OCI-LY3 (cell line): Measurements from ENCODE around the gene MTUS2.

ENCODE experiments used
- CTCF ChIP-seq: fragments of 200-600, 300-600 bp; sonication (generic); IDR thresholded peaks from 2 replicates; pipeline ENCODE4 v1.5.1; 2014; ENCODE audit warnings: antibody characterized with exemption, low read length, low read depth
- EZH2phosphoT487 ChIP-seq: fragments of 200-600 bp; shearing (Covaris generic); IDR thresholded peaks from 2 replicates; pipeline ENCODE4 v1.6.1; 2018; ENCODE audit warnings: antibody characterized with exemption, mixed run types, low read depth

DNA sequence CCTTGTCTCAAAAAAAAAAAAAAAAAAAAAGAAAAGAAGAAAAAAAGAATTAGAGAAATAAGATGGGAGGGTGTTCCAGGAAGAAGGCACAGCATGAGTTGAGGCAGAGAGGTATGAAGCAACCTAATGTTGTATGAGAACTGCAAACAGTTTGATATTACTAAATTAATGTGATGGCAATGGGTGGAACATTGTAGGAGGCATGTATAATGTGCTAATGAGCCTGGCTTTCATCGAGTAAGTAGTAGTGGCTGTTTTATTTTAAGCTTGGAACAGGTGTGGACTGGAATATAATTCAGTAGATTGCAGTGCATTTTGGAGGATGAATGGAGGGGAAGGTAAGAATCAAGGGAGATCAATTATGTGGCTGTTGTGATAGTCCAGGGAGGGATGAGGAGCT, 156.1 kb downstream of the MTUS2 start:
- TF ChIP-seq EZH2phosphoT487 (no peak), CTCF (no peak)
